SK-N-SH treated with all-trans-retinoic acid at 6 μM for 48 hours (cell line): ENCODE results near the gene LUC7L3.
"Not testable (repeated sequence)": the region's sequence is repeated elsewhere in the genome, so short reads cannot be mapped to it uniquely, and the experiment has no call there.

Experiments
- ATAC-seq: fragments of 200-7000 bp; cut with Tn5 transposase; 3 replicates; pipeline ENCODE4 v1.9.1; 2020; ENCODE audit warnings: mild to moderate bottlenecking, moderate library complexity
- ARNTL ChIP-seq: fragments of 450-650 bp; formaldehyde crosslinking; IDR thresholded peaks from 2 replicates; pipeline ENCODE4 v1.5.0; 2020; ENCODE audit warnings: low read depth, mild to moderate bottlenecking, moderate library complexity, borderline replicate concordance
- CREB5 ChIP-seq: fragments of 250-450 bp; sonication (Bioruptor Pico); IDR thresholded peaks from 2 replicates; pipeline ENCODE4 v1.5.1; 2020; ENCODE audit warnings: low read depth, mild to moderate bottlenecking, moderate library complexity
- CSRNP3 ChIP-seq: fragments of 250-450 bp; sonication (Bioruptor Pico); IDR thresholded peaks from 2 replicates; pipeline ENCODE4 v1.5.1; 2021; ENCODE audit warnings: mild to moderate bottlenecking, moderate library complexity
- ESRRG ChIP-seq: fragments of 250-450 bp; sonication (Bioruptor Pico); IDR thresholded peaks from 2 replicates; pipeline ENCODE4 v1.6.1; 2021; ENCODE audit warnings: mild to moderate bottlenecking
- PATZ1 ChIP-seq: fragments of 250-450 bp; sonication (Bioruptor Pico); IDR thresholded peaks from 2 replicates; pipeline ENCODE4 v1.8.0; 2020; ENCODE audit warnings: mild to moderate bottlenecking, moderate library complexity, borderline replicate concordance
- POU6F1 ChIP-seq: fragments of 250-450 bp; sonication (Bioruptor Pico); IDR thresholded peaks from 2 replicates; pipeline ENCODE4 v1.8.0; 2021; ENCODE audit warnings: low read depth, mild to moderate bottlenecking, moderate library complexity, borderline replicate concordance
- RARB ChIP-seq: fragments of 250-450 bp; sonication (Bioruptor Pico); IDR thresholded peaks from 2 replicates; pipeline ENCODE4 v1.8.0; 2021; ENCODE audit warnings: mild to moderate bottlenecking, moderate library complexity
- SNAI2 ChIP-seq: fragments of 250-450 bp; sonication (Bioruptor Pico); IDR thresholded peaks from 2 replicates; pipeline ENCODE4 v1.5.0; 2020; ENCODE audit warnings: mild to moderate bottlenecking, moderate library complexity
- TCF4 ChIP-seq: fragments of 250-450 bp; sonication (Bioruptor Pico); IDR thresholded peaks from 2 replicates; pipeline ENCODE4 v1.8.0; 2021; ENCODE audit warnings: mild to moderate bottlenecking, moderate library complexity, borderline replicate concordance
- TOX ChIP-seq: fragments of 250-450 bp; sonication (Bioruptor Pico); IDR thresholded peaks from 2 replicates; pipeline ENCODE4 v1.8.0; 2021; ENCODE audit warnings: mild to moderate bottlenecking, moderate library complexity, borderline replicate concordance
- TSHZ2 ChIP-seq: fragments of 250-450 bp; sonication (Bioruptor Pico); IDR thresholded peaks from 2 replicates; pipeline ENCODE4 v1.5.0; 2020; ENCODE audit warnings: mild to moderate bottlenecking, moderate library complexity
- ZNF565 ChIP-seq: fragments of 450-650 bp; formaldehyde crosslinking; conservative IDR thresholded peaks from 2 replicates; pipeline ENCODE4 v1.5.0; 2020; ENCODE audit warnings: low read depth, mild to moderate bottlenecking, moderate library complexity
- ZNF8 ChIP-seq: fragments of 450-650 bp; formaldehyde crosslinking; IDR thresholded peaks from 2 replicates; pipeline ENCODE4 v1.5.0; 2020; ENCODE audit warnings: mild to moderate bottlenecking, moderate library complexity

The LUC7L3 gene

GRCh38 chr17:50802609-50803571 lies 83.5 kb downstream of the LUC7L3 start:
- no peak for ATAC-seq
- TF ChIP-seq POU6F1 (CRISPR knock-in tag) (no peak), RARB (no peak)

- TF ChIP-seq SNAI2 (CRISPR knock-in tag): no peak
- TF ChIP-seq RARB: no peak
- no peak for TF ChIP-seq ESRRG
- TF ChIP-seq ZNF565 (CRISPR knock-in tag): no peak
- no peak for TF ChIP-seq CSRNP3
- TF ChIP-seq ZNF8: no peak
- no peak for TF ChIP-seq PATZ1
- no peak for TF ChIP-seq ARNTL (CRISPR knock-in tag)
- no peak for TF ChIP-seq TOX (CRISPR knock-in tag)
- no peak for TF ChIP-seq TSHZ2 (CRISPR knock-in tag)
- TF ChIP-seq TCF4 (CRISPR knock-in tag): no peak
These were observed 84.3 kb downstream of the LUC7L3 start for GRCh38 chr17:50803676-50804075.

GRCh38 chr17:50804749-50805475 lies 85.5 kb downstream of the LUC7L3 start:
- not testable (repeated sequence) for ATAC-seq

More at GRCh38 chr17:50803676-50804075, 84.3 kb downstream of the LUC7L3 start:
- ATAC-seq: no peak

- no peak for TF ChIP-seq CREB5 (CRISPR knock-in tag)
- ATAC-seq: no peak
These were observed 86.1 kb downstream of the LUC7L3 start for GRCh38 chr17:50805486-50805885.
